Stimulated activated naive CD8-positive, alpha-beta T cell treated with anti-CD3 and anti-CD28 coated beads, Interleukin-15, amount 100 ng/mL, for 72 hours (primary cell): ENCODE data around the gene EGFL6.

Experiments
- ATAC-seq: fragments of 150-1000 bp; cut with Tn5 transposase; 2 replicates; pipeline ENCODE4 v1.10.0; 2021; ENCODE audit warnings: mild to moderate bottlenecking, moderate library complexity
- DNase-seq, 2 donors: peaks; one replicate each; pipeline ENCODE4 v3.0.0; 2021 to 2022
- H3K27ac Mint-ChIP-seq, 2 donors: one replicate each; pipeline ENCODE4 v1.8.0; 2022; ENCODE audit warnings: mild to moderate bottlenecking in 2 of 2, mixed read lengths in 2 of 2, moderate library complexity in 2 of 2
- H3K27me3 Mint-ChIP-seq: one replicate; pipeline ENCODE4 v1.8.0; 2022; ENCODE audit warnings: mixed read lengths
- H3K4me1 Mint-ChIP-seq: one replicate; pipeline ENCODE4 v1.8.0; 2022; ENCODE audit warnings: mild to moderate bottlenecking, mixed read lengths
- H3K4me3 Mint-ChIP-seq, 2 donors: one replicate each; pipeline ENCODE4 v1.8.0; 2022; ENCODE audit warnings: mild to moderate bottlenecking in 2 of 2, mixed read lengths in 2 of 2, moderate library complexity in 1 of 2
- H3K9me3 Mint-ChIP-seq, 2 donors: one replicate each; pipeline ENCODE4 v1.8.0; 2022; ENCODE audit warnings: mixed read lengths in 2 of 2

EGFL6 gene, protein sequence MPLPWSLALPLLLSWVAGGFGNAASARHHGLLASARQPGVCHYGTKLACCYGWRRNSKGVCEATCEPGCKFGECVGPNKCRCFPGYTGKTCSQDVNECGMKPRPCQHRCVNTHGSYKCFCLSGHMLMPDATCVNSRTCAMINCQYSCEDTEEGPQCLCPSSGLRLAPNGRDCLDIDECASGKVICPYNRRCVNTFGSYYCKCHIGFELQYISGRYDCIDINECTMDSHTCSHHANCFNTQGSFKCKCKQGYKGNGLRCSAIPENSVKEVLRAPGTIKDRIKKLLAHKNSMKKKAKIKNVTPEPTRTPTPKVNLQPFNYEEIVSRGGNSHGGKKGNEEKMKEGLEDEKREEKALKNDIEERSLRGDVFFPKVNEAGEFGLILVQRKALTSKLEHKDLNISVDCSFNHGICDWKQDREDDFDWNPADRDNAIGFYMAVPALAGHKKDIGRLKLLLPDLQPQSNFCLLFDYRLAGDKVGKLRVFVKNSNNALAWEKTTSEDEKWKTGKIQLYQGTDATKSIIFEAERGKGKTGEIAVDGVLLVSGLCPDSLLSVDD

DNA sequence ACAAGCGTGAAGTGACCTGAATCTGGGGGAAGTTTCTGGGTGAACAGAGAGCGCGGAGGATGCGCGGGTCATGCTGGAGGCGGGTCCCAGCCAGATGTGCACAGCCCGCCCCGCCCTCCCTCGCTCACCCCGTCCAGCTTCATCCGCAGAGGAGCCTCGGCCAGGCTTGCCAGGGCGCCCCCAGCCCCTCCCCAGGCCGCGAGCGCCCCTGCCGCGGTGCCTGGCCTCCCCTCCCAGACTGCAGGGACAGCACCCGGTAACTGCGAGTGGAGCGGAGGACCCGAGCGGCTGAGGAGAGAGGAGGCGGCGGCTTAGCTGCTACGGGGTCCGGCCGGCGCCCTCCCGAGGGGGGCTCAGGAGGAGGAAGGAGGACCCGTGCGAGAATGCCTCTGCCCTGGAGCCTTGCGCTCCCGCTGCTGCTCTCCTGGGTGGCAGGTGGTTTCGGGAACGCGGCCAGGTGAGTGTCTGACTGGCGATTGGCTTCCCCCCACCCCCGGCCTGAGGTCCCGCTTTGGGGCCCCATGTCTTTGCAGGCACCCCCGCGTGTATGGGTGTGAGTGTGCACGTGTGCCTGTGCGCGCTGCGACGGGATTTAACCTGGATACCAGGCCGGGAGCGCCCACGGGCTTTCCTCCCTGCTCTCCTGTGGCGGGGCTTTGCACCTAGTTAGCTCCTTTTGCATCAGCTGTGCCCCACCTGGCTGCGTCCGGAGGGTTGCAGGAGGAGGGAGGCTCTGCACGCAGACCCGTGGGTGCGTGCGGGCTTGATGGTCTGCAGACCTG, at the start of gene EGFL6:
Gene EGFL6 (plus strand): TSS at position 123 of the 782 bp plus-strand sequence. CDS start 261 bp downstream, at position 384.
- ATAC-seq (peak; percentile 74), DNase-seq (peak; percentile 9 to 41)
- H3K4me1 Mint-ChIP-seq: peaks cover 26% of the 10 kb centered on the region
- peak within 1 kb of the TSS; percentile 76 to 89 for H3K27ac Mint-ChIP-seq
- H3K4me3 Mint-ChIP-seq: peak within 1 kb of the TSS; percentile 76 to 82
- no peaks in the 10 kb centered on the region for H3K9me3 Mint-ChIP-seq
- peaks cover 31% of the 10 kb centered on the region for H3K27me3 Mint-ChIP-seq

DNA sequence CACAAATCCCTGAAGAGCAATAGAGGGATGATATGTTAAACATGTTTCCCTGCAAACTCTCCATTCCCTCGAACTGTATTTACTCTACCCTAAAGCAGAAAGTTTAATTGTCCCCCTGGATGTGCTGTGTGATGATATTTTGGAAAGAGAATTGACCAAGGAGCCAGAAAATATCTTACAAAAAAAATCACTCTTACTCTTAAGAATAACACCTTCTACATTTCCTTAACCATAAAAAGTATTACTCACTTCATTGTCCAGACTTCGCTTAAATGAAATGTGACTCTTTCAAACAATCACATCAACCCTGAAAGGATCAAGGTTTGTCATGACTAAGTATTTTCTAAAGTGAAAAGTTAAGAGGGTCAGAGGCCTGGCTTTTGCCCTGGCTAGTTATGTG, 49.0 kb upstream of the EGFL6 start:
- DNase-seq (no peak), ATAC-seq (no peak)
- H3K4me3 Mint-ChIP-seq: no peak overlapping the region
- H3K27ac Mint-ChIP-seq: no peak overlapping the region
- no peaks in the 10 kb centered on the region for H3K27me3 Mint-ChIP-seq
- H3K9me3 Mint-ChIP-seq: no peaks in the 10 kb centered on the region
- peaks cover 5% of the 10 kb centered on the region for H3K4me1 Mint-ChIP-seq

DNA sequence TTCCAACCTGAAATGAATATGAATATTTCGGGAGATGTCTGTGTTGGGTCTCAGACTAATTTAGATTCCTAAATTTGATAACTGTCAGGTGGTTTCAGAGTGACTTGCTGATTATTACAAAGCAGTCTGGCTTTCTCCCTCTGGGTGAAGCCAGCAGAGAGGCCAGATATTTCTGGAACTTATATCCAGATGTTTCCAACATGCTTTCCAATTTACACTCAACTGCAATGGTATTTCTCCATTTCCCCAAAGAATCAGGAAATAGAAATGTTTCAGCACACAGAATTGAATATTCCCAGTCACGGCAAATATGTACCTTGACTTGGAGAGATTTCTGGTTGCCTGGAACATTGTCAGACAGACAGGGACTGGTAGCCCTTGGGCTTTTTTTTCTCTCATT, 48.5 kb upstream of the EGFL6 start:
- peaks cover 5% of the 10 kb centered on the region for H3K4me1 Mint-ChIP-seq
- no peak for ATAC-seq
- no peaks in the 10 kb centered on the region for H3K27me3 Mint-ChIP-seq
- H3K27ac Mint-ChIP-seq: no peak overlapping the region
- no peak overlapping the region for H3K4me3 Mint-ChIP-seq
- no peak for DNase-seq
- no peaks in the 10 kb centered on the region for H3K9me3 Mint-ChIP-seq

DNA sequence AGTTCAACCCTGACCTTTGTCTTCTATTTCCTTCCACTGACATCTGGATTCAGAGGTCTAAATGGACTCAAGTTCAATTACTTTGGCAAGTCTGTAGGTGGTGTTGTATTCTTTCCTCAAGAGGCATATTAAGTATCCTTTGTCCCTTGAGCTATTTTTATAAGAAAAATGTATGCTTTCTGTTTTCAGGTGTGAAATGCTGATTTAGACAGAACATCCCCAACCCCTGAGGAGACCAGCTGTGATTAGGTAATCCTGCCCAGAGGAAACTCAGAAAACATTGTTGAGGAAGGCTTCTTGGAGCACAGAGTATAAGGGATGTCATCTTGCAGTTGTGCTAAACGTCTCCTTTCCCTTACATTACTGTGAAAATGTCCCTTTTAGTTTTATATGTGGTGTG, 46.6 kb upstream of the EGFL6 start:
- no peak for ATAC-seq
- H3K9me3 Mint-ChIP-seq: no peaks in the 10 kb centered on the region
- DNase-seq: no peak
- H3K4me1 Mint-ChIP-seq: peaks cover 5% of the 10 kb centered on the region
- no peaks in the 10 kb centered on the region for H3K27me3 Mint-ChIP-seq
- H3K4me3 Mint-ChIP-seq: no peak overlapping the region
- no peak overlapping the region for H3K27ac Mint-ChIP-seq

DNA sequence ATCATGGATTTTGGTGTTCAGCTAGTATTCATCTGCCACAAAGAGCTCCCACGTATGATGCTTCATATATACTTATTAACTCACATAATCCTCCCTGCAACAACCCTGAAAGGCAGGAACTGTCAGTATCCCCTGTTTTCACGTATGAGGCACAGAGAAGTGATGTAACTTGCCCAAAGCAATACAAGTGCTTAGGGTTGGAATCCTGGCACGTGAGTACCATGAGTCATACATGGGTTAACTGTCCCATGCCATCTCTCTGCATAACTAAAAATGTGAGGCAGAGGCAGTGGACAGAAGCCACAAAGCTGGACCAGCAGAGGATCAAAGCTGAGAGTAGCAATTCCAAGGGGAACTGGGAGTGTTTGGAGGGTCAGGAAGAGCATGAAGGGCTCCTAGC, 35.7 kb upstream of the EGFL6 start:
- H3K27me3 Mint-ChIP-seq: no peaks in the 10 kb centered on the region
- no peak overlapping the region for H3K27ac Mint-ChIP-seq
- H3K9me3 Mint-ChIP-seq: no peaks in the 10 kb centered on the region
- no peak overlapping the region for H3K4me3 Mint-ChIP-seq
- no peaks in the 10 kb centered on the region for H3K4me1 Mint-ChIP-seq
- ATAC-seq: no peak
- no peak for DNase-seq

DNA sequence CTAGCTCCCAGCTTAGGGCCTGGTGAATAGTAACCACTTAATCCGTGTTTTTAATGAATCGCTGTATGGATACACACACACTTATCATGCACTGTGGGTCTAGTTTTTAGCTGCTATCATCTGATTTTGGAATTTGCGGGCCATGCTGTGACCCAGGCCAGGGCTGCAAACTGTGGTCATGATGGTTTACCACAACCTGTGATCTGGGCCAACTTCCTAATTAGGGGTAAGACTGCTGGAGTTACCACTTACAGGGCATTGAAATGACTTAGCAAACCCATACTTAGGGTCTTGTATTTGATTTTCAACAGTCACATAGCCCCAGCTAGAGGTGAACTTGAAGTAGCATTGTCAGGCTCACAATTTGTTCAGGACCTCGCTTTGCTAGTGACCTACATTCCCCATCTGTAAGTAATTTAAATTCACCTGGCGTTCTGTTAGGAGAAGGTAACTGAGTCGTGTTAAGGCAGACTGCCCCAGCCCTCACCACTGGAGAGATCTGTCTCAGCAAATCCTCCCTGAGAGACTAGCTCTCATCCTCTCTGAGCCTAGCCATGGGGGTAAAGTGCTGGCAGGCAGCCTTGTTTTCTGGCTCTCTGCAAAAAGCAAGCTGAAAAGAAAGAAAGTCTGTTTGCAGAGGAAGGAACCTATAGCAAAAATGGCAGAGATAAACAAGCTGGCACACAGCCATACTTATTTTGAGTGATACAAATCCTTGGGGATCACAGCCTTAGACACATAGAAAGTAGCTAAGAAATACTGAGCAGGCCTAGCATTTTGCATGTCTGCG, 33.8 kb upstream of the EGFL6 start:
- no peak overlapping the region for H3K27ac Mint-ChIP-seq
- no peaks in the 10 kb centered on the region for H3K27me3 Mint-ChIP-seq
- DNase-seq (no peak), ATAC-seq (no peak)
- H3K4me1 Mint-ChIP-seq: no peaks in the 10 kb centered on the region
- no peaks in the 10 kb centered on the region for H3K9me3 Mint-ChIP-seq
- H3K4me3 Mint-ChIP-seq: no peak overlapping the region

DNA sequence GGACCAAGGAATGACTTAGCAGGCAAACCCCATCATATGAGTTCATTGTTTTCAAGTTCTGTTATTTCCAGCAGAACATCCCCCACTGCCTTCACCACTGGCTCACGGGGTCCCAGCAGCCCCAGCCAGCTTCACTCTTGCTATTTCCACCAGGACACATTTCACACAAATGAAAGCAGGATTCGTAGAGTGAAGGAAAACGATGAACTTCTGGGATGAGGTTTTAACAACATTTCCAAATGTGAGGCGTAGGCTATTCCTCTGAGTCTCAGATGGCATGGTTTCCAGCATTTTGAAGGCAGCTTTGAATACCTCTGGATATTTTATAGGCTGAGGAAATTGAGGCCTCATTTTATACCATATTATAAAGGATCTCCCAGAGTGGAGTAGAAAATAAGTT, 32.9 kb upstream of the EGFL6 start:
- H3K4me1 Mint-ChIP-seq: no peaks in the 10 kb centered on the region
- DNase-seq (no peak), ATAC-seq (no peak)
- no peak overlapping the region for H3K4me3 Mint-ChIP-seq
- H3K9me3 Mint-ChIP-seq: no peaks in the 10 kb centered on the region
- no peak overlapping the region for H3K27ac Mint-ChIP-seq
- H3K27me3 Mint-ChIP-seq: no peaks in the 10 kb centered on the region

DNA sequence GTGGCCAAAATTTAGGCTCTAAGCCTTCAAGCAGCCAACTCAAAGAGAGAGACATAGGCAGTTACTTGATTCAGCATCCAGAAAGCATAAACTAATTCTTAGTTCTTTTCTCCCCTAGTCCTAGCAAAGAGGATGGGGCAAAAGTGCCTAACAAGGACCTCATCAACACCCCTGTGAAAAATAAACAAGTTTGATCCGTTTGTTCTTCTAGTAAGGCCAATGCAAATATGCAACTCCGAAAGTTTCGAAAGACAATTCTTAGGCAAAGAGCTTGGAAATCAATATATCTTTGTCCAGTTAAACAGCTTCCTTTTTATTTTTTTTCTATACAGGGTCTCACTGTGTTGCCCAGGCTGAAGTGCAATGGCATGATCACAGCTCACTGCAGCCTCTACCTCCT, 31.0 kb upstream of the EGFL6 start:
- no peak overlapping the region for H3K4me3 Mint-ChIP-seq
- H3K4me1 Mint-ChIP-seq: no peaks in the 10 kb centered on the region
- ATAC-seq (no peak), DNase-seq (no peak)
- no peaks in the 10 kb centered on the region for H3K9me3 Mint-ChIP-seq
- H3K27ac Mint-ChIP-seq: no peak overlapping the region
- H3K27me3 Mint-ChIP-seq: no peaks in the 10 kb centered on the region

DNA sequence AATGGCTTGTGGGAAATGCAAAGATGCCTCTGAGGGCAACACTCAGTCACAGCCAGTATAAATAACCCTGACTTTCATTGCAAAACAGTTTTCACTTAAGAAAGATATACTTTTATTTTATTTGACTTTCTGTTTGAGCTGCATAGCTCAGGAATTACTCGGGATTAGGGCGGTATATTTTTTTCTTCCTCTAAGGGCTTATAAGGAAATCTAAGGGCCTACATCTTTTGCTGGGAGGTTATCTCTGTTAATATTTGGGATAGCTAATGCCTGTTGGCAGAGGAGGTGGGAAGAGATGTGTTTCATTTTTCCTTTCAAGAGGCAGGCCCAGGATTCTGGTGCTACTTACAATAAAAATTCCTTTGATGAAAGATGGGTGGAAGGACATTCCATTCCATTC, 28.8 kb upstream of the EGFL6 start:
- Mint-ChIP-seq H3K4me3 (no peak overlapping the region), H3K9me3 (no peaks in the 10 kb centered on the region), H3K27ac (no peak overlapping the region), H3K4me1 (no peaks in the 10 kb centered on the region), H3K27me3 (no peaks in the 10 kb centered on the region)
- no peak for ATAC-seq
- no peak for DNase-seq

DNA sequence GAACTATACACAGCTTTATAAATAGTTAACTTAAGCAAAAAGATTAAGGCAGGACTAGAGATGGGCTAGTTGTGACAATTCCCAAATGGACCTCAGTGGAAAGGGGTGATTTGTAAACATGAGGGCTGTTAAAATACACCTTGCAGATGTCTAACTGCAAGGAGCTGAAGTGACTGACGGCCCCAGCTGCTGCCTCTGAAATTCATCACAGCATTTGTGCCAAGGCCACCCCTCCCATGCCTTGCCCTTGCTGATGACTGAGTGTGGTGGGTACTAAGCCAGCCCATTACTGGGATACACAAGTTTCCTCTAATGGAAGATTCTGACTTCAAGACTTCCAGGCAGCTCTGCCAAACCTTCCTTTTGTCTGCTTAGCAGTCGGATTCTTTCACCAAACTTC, 23.7 kb upstream of the EGFL6 start:
- Mint-ChIP-seq H3K9me3 (peaks cover 0 to 4% of the 10 kb centered on the region in 2 donors), H3K4me1 (peaks cover 10% of the 10 kb centered on the region), H3K27me3 (peaks cover 16% of the 10 kb centered on the region), H3K27ac (no peak overlapping the region), H3K4me3 (no peak overlapping the region)
- ATAC-seq (no peak), DNase-seq (no peak)

DNA sequence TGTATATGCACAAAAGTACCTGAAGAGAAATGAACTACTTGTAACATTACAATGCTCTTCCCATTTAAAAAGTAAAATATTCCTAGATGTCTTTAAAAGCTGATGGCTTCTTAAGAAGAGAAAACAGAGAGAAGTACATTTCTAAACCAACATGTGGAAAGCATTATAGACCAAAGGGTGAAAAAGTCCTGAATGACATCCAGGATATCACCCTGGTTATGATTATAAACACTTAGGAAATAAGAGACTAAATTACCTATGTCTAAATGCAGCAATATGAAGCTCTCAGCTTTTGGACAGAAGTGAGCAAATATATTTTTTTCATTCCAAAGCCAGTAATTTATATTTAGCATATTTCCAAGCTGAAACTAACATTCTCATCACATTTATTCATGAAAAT, 21.7 kb upstream of the EGFL6 start:
- H3K9me3 Mint-ChIP-seq: peaks cover 3 to 7% of the 10 kb centered on the region in 2 donors

DNA sequence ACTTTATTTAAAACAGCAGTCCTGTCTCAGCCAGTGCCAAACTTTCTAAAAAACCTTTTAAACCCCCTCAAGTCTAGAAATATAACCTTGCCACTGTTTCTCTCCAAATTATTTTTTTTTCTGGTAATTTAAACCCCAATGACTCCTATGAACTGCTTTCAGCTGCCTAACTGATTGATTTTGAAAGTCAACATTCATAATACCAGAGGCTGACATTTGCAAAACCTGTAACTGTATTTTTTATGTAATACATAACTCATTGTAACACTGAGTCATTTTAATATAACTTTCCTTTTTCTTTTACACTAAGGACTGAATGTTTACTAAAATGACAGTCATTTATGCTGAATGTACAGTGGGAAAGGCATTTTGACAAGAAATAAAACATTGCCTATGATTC, 19.1 kb upstream of the EGFL6 start:
- peaks cover 8 to 12% of the 10 kb centered on the region in 2 donors for H3K9me3 Mint-ChIP-seq
- no peak for DNase-seq
- peaks cover 24% of the 10 kb centered on the region for H3K27me3 Mint-ChIP-seq
- peak overlapping the region in 1 of 2 donors; percentile 66 for H3K4me3 Mint-ChIP-seq
- H3K27ac Mint-ChIP-seq: peak overlapping the region in 1 of 2 donors; percentile 27
- peaks cover 10% of the 10 kb centered on the region for H3K4me1 Mint-ChIP-seq
- peak; percentile 92 for ATAC-seq

More for the DNA sequence above, 21.7 kb upstream of the EGFL6 start:
- no peak for DNase-seq
- no peak for ATAC-seq
- no peak overlapping the region for H3K4me3 Mint-ChIP-seq
- peaks cover 20% of the 10 kb centered on the region for H3K27me3 Mint-ChIP-seq
- no peak overlapping the region for H3K27ac Mint-ChIP-seq
- H3K4me1 Mint-ChIP-seq: peaks cover 10% of the 10 kb centered on the region

DNA sequence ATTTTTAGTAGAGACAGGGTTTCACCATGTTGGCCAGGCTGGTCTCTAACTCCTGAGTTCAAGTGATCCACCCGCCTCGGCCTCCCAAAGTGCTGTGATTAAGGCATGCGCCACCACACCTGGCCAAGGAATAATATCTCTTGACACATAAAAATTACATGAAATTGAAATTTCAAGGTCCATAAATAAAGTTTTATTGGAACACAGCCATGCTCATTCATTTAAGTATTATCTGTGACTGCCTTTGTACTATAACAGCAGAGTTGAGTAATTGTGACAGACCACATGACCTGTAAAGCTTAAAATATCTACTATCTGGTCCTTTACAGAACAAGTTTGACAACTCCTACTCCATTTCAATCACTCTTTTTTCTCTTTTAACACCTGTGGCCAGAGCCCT, 17.8 kb upstream of the EGFL6 start:
- DNase-seq (no peak), ATAC-seq (no peak)
- peaks cover 10% of the 10 kb centered on the region for H3K4me1 Mint-ChIP-seq
- no peak overlapping the region for H3K27ac Mint-ChIP-seq
- H3K9me3 Mint-ChIP-seq: peaks cover 8 to 12% of the 10 kb centered on the region in 2 donors
- H3K27me3 Mint-ChIP-seq: peaks cover 24% of the 10 kb centered on the region
- H3K4me3 Mint-ChIP-seq: no peak overlapping the region

DNA sequence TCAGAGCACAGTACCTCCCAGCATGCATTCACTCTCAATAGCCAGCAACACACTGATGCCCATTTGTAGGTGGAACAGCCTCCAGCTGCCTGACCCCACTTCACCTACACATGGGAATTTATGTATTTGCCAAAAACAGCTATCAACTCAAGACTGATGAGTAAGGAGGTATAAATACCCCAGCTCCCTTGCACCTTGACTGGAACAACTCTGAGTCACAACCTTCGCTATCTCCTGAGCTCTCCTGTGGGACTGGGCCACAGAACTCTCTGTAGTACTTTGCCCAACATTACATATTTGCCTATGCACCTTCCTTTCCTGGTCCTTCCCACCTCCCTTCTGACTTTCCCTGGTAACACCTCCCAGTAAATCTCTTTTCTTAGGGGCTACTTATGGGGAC, 16.5 kb upstream of the EGFL6 start:
- H3K27me3 Mint-ChIP-seq: peaks cover 24% of the 10 kb centered on the region
- ATAC-seq: no peak
- H3K4me1 Mint-ChIP-seq: peaks cover 10% of the 10 kb centered on the region
- no peak for DNase-seq
- H3K27ac Mint-ChIP-seq: peak overlapping the region in 1 of 2 donors; percentile 3
- H3K9me3 Mint-ChIP-seq: peaks cover 8 to 12% of the 10 kb centered on the region in 2 donors
- no peak overlapping the region for H3K4me3 Mint-ChIP-seq

DNA sequence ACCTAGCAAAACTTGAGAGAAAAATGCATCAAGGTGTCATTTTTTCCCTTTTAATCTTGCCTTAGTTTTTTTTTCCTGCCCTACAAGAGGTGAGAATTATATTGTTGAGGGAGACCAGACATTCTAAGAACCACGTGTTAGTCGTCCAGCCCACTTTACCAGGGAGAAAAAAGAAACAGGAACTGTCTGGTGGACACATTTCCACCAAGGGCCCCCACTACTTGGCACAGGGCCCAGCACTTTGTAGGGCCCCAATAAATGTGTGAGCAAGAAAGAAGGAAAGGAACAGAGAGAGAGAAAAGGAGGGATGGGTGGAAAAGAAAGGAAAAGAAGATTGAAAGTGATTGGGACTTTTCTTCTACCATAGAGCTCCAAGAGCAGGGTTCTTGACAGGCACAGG, 3.9 kb upstream of the EGFL6 start:
- Mint-ChIP-seq H3K9me3 (no peaks in the 10 kb centered on the region), H3K27me3 (peaks cover 31% of the 10 kb centered on the region), H3K27ac (no peak overlapping the region), H3K4me3 (no peak overlapping the region), H3K4me1 (peaks cover 14% of the 10 kb centered on the region)
- ATAC-seq (no peak), DNase-seq (no peak)
